KOPT-K1 (cell line): ENCODE data around the gene GLDN.

Source experiments
- H3K27ac ChIP-seq: fragments of 200-600 bp; sonication (generic); 2 replicates; pipeline ENCODE4 v1.5.1; 2016; ENCODE audit warnings: antibody characterized with exemption, mild to moderate bottlenecking, low read depth, low read length; ENCODE audit not compliant: poor library complexity, severe bottlenecking
- H3K36me3 ChIP-seq: fragments of 200-600 bp; sonication (generic); 2 replicates; pipeline ENCODE4 v1.5.1; 2017; ENCODE audit warnings: antibody characterized with exemption, mild to moderate bottlenecking, low read length, moderate library complexity; ENCODE audit not compliant: insufficient read depth
- H3K9me3 ChIP-seq: fragments of 200-600 bp; sonication (generic); 2 replicates; pipeline ENCODE4 v1.5.1; 2017; ENCODE audit warnings: antibody characterized with exemption, low read length, mild to moderate bottlenecking; ENCODE audit not compliant: insufficient read depth, poor library complexity, severe bottlenecking

GLDN gene

GRCh38 chr15:51341366-51342226, at the start of gene GLDN:
Gene GLDN (plus strand): TSS chr15:51341655. CDS start chr15:51341685, 30 bp downstream.
- no peak within 1 kb of the TSS for H3K27ac ChIP-seq
- no peaks in the 10 kb centered on the region for H3K9me3 ChIP-seq
- no peaks in the 10 kb centered on the region for H3K36me3 ChIP-seq

GRCh38 chr15:51298620-51299019, 42.8 kb upstream of the GLDN start:
- H3K9me3 ChIP-seq, result no peaks in the 10 kb centered on the region
- no peak overlapping the region for H3K27ac ChIP-seq
- H3K36me3 ChIP-seq, result no peaks in the 10 kb centered on the region

GRCh38 chr15:51299187-51300015, 42.1 kb upstream of the GLDN start:
- no peak overlapping the region for H3K27ac ChIP-seq
- no peaks in the 10 kb centered on the region for H3K9me3 ChIP-seq
- no peaks in the 10 kb centered on the region for H3K36me3 ChIP-seq

GRCh38 chr15:51302480-51302879, 39.0 kb upstream of the GLDN start:
- Histone ChIP-seq H3K27ac (no peak overlapping the region), H3K36me3 (no peaks in the 10 kb centered on the region), H3K9me3 (no peaks in the 10 kb centered on the region)

GRCh38 chr15:51303462-51303980, 37.9 kb upstream of the GLDN start:
- no peak overlapping the region for H3K27ac ChIP-seq

GRCh38 chr15:51307325-51307724, 34.1 kb upstream of the GLDN start:
- H3K9me3 ChIP-seq, result no peaks in the 10 kb centered on the region
- H3K36me3 ChIP-seq, result no peaks in the 10 kb centered on the region
- no peak overlapping the region for H3K27ac ChIP-seq

More at GRCh38 chr15:51303462-51303980, 37.9 kb upstream of the GLDN start:
- Histone ChIP-seq H3K9me3 (no peaks in the 10 kb centered on the region), H3K36me3 (no peaks in the 10 kb centered on the region)

GRCh38 chr15:51307811-51308210, 33.6 kb upstream of the GLDN start:
- no peak overlapping the region for H3K27ac ChIP-seq
- H3K36me3 ChIP-seq, result no peaks in the 10 kb centered on the region
- no peaks in the 10 kb centered on the region for H3K9me3 ChIP-seq

GRCh38 chr15:51310064-51310463, 31.4 kb upstream of the GLDN start:
- Histone ChIP-seq H3K27ac (no peak overlapping the region), H3K9me3 (no peaks in the 10 kb centered on the region), H3K36me3 (no peaks in the 10 kb centered on the region)

- H3K36me3 ChIP-seq, result no peaks in the 10 kb centered on the region
- H3K27ac ChIP-seq, result no peak overlapping the region
- H3K9me3 ChIP-seq, result no peaks in the 10 kb centered on the region
Observed at GRCh38 chr15:51311510-51311909, 29.9 kb upstream of the GLDN start.

- no peaks in the 10 kb centered on the region for H3K36me3 ChIP-seq
- no peaks in the 10 kb centered on the region for H3K9me3 ChIP-seq
- no peak overlapping the region for H3K27ac ChIP-seq
Observed at GRCh38 chr15:51312166-51313073, 29.0 kb upstream of the GLDN start.

GRCh38 chr15:51313074-51313393, 28.4 kb upstream of the GLDN start:
- Histone ChIP-seq H3K9me3 (no peaks in the 10 kb centered on the region), H3K36me3 (no peaks in the 10 kb centered on the region), H3K27ac (no peak overlapping the region)

- no peak overlapping the region for H3K27ac ChIP-seq
- H3K9me3 ChIP-seq, result no peaks in the 10 kb centered on the region
- no peaks in the 10 kb centered on the region for H3K36me3 ChIP-seq
Observed at GRCh38 chr15:51313644-51314280, 27.7 kb upstream of the GLDN start.

- no peaks in the 10 kb centered on the region for H3K9me3 ChIP-seq
- no peaks in the 10 kb centered on the region for H3K36me3 ChIP-seq
- H3K27ac ChIP-seq, result no peak overlapping the region
Observed at GRCh38 chr15:51314391-51315337, 26.8 kb upstream of the GLDN start.
